T47D (cell line): ENCODE data around the gene SMIM38.
"Not testable (repeated sequence)": the region's sequence is repeated elsewhere in the genome, so short reads cannot be mapped to it uniquely, and the experiment has no call there.

Source experiments
- DNase-seq, 2 experiments: peaks; one replicate each; pipeline versions ENCODE4 v3.0.0 to v3.0.0-alpha.2; 2011 to 2012; ENCODE audit warnings: low read depth in 1 of 2, low spot score in 1 of 2
- JUND ChIP-seq: IDR thresholded peaks from 2 replicates; pipeline ENCODE4 v1.6.1; 2012; ENCODE audit warnings: low read depth
- in situ Hi-C: cut with HindIII; loops from 2 replicates; pipeline ENCODE4 v1.10.0; 2016; ENCODE audit warnings: low sequenced_read_pairs, low pct_unique_long_range_greater_than_20kb

SMIM38 gene

DNA sequence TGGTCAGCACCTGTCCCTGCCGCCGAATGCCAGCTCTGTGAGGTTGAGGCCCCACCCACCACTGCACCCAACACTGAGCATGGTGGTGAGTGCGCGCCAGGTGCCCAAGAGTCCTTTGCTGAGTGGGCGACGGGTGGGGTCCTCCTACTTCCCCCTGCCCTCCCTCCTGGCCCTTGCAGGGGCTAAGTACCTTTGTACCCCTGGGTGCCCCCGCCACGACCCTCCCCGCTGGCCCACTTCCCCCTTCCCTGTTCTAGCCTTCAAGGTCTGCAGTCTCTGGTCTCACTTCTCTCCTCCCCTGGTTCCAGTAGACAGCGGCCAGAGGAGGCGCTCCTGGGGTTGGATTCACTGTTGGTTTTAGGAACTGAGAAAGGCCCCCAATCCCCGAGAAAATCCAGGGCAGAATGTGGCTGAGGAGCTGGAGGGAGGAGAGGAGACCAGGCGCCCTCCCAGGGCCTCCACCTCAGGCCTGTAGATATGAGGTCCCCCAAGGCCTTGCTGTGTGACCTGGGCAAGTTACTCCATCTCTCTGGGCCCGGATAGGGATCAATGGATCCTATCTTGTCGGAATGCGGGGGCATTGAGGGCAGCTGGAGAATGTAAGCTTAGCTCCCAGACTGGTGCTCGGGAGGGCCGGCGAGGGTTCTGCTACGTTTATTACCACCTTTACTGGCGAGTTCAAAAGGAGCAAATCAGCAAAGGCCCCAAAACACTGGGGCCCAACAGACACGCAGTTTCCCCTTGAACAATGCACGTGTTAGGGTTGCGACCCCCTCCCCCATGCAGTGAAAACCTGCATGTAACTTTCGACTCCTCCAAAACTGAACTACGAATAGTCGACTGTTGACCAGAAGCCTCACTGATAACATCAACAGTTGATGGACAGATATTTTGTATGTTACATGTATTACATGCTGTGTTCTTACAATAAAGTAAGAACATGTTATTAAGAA is 31.9 kb upstream of the SMIM38 start:
- TF ChIP-seq JUND, result no peak
- peak in 1 of 2 experiments; percentile 52 for DNase-seq
- in situ Hi-C loops, result loop anchor here (25.0 kb wide), 1 partner anchor 538 kb away; no protein-coding TSS in a partner anchor

DNA sequence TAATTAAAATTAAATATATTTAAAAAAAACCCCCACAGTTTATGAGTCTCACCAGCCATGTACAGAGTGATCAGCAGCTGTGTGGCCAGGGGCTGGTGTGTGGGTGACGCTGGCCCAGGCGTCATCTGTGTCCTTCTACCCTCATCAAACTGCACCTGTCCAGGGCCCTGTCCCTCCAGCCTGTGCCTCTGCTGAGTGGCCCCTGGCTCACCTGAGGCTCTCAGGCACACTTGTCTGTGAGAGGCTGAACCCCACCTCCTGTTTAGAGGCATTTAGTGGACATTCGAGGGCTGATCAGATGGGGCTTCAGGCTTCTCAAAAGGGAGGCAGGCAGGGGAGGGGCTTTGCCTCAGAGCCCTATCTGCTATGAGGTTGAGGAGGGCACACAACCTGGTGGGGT is 29.9 kb upstream of the SMIM38 start:
- in situ Hi-C loops, result no loop called here
- no peak for TF ChIP-seq JUND
- DNase-seq, result no peak

DNA sequence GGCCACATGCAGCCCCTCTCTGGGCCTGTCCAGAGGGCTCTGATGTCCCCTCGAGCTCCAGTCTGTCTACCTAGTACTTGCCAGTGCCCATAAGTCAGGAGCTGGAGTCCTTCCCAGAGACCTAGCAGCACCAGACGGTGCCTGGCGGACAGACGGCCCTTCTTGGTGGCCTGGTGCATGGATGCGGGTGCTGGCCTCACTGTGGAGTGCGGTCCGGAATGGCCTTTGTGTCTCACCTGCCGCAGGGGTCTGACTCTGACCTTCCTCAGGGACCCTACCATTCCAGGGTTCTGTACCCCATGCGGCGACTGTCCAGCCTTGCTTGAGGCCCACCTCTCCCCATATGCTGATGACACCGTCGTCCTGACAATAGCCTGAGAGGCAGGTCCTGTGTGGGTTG is 29.4 kb upstream of the SMIM38 start:
- no peak for TF ChIP-seq JUND
- in situ Hi-C loops, result no loop called here
- no peak for DNase-seq

DNA sequence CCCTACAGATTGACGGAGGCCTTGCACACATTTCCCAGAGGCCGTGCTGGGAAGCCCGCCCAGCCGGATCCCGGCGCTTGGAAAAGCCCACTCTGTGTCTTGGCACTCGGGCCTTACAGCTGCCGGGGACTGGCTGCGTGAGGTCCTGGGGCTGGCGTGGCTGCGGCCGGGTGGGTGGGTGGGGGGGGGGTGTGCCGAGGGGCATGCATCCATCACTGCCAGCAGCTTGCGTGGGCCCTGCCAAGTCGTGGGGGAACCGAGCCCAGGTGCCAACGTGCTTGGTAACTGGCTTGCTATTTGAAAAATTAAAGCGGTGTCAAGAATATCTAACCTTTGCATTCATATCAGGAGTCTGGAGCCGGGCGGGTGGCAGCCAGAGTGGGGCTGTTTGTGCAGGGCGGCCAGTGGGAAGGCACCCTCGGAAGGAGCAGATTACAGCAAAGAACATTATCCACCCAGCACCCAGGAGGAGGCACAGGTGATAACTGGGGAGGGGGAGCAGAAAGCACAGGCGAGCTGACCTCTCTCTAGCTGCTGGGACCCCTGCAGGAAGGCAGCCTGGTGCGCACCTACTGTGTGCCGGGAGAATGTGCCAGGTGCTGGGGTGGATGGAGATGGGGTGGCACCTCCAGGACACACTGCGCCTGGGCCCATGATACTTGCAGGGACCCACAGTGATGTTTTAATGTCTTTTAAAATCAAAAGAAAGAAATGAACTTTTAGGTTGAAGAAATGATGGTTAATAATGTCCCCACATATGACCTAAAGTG is 28.5 kb upstream of the SMIM38 start:
- in situ Hi-C loops, result no loop called here
- DNase-seq, result no peak

DNA sequence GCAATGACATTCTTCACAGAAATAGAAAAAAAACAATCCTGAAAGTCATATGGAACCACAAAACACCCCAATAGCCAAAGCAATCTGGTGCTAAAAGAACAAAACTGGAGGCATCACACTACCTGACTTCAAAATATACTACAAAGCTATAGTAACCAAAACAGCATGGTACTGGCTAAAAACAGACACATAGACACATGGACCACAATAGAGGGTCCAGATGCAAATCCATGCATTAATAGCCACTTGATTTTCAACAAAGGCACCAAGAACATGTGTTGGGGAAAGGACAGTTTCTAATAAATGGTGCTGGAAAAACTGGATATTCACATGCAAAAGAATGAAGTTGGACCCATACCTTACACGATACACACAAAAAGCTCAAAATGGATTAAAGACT is 27.9 kb upstream of the SMIM38 start:
- TF ChIP-seq JUND, result no peak
- no peak for DNase-seq
- in situ Hi-C loops, result no loop called here

More for the DNA sequence above, 28.5 kb upstream of the SMIM38 start:
- no peak for TF ChIP-seq JUND

DNA sequence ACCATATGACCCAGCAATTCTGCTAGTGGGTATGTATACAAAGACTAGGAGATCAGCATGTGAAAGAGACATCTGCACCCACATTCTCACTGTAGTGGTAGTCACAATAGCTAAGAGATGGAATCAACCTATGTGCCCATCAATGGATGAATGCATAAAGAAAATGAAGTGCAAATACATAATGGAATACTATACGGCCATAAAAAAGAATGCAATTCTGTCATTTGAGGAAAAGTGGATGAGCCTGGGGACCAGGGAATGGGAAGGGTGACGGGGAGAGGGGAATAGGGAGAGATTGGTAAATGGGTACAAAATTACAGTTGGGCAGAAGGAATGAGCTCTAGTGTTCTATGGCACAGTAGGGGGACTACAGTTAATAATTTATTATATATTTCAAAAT is 26.7 kb upstream of the SMIM38 start:
- no peak for DNase-seq
- TF ChIP-seq JUND, result no peak
- in situ Hi-C loops, result no loop called here

DNA sequence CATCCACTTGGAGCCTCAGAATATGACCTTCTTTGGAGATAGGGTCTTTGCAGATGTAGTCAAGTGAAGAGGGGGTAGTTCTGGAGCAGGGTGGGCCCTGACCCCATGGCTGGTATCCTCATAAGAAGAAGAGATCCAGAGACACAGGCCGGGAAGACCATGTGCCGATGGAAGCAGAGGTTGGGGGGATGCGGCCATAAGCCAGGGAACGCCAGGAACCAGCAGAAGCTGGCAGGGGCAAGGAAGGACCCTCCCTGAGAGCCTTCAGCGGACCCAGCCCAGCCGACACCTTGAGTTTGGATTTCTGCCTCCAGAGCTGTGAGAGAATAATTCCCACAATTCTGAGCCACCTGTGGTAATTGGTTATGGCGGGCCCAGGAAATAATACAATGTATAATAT is 26.1 kb upstream of the SMIM38 start:
- TF ChIP-seq JUND, result no peak
- no peak for DNase-seq
- in situ Hi-C loops, result no loop called here

DNA sequence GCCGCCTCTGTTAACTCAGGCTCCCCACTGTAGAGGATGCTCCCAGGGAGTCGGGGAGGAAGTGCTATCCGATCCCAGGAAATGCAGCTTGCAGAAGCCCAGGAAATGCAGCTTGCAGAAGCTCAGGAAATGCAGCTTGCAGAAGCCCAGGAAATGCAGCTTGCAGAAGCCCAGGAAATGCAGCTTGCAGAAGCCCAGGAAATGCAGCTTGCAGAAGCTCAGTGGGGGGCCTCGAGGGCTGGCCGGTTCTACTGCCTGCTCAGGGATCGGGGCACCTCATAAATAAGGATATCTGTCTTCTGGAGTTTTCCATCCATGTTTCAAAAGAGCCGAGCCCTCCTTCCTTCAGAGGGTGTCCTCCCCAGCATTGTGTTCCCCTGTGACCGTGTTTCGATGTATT is 25.1 kb upstream of the SMIM38 start:
- DNase-seq, result no peak
- TF ChIP-seq JUND, result no peak
- in situ Hi-C loops, result no loop called here

DNA sequence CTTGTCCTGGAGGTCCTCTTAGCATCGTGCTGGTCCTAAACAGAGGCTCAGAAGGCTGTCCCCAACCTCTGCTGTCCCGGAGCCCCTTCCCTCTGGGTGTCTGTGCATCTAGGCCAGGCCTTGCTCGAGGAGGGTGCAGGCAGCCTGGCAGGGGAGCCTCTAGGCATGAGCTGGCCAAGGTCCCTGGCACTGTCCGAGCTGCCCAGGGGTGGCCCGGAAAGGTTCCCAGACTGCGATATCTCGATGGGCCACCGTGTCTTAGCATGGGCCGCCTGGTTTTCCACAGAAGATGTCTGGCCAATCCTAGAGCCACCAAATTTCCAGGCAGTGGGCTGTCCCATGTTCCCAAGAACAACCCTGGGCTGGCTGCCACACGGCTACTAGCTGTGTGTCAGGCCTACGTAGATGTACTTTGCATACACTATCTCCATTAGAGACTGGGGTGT is 24.6 kb upstream of the SMIM38 start:
- DNase-seq, result no peak
- TF ChIP-seq JUND, result no peak
- in situ Hi-C loops, result no loop called here

DNA sequence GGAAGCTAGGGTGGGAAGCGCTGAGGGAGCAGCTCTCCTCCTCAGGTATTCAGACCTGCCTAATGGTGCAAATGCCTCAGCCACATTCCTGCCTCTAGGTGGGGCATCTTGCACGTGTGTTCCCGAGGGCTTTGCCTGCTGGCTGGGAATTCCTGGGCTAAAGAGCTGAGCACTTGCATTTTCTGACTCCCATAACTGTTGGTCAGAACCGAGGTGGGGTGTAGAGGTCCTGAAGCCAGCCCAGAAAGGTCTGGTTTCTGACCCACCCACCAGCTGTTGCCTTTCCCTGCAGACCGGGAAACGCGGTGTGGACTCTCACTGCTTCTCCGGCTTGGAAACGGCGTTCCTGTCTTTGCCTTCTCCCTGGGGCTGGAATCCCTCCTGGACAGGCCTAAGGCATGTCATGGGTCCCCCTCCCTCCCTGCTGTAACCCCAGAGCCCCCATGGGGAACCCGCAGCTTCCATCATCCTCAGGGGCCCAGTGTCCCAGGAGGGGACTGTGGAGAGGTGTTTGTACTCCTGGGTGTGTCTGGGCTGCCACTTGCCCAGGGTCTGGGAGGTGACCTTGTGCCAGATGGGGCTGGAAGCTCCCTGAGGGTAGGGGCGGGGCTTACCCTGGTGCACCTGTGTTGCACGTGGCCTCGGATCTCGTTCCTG is 24.0 kb upstream of the SMIM38 start:
- DNase-seq, result peak; percentile 80 to 97
- in situ Hi-C loops, result no loop called here
- TF ChIP-seq JUND, result no peak

DNA sequence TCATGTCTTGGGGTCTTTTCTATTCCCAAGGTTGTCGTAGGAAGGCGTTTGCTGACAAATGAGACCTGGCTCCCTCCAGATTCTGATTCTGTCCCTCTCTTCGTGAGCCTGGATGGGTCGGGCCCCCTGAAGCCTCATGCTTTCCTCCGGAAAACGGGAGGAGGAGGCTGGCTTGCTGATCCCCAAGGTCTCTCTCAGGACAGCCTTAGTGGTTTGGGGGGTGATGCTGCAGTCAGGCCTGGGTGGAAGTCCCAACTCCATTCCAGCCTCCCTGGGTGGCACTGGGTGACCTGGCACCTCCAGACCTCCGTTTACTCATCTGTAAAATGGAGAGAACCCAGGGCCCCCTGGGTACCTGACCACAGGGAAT is 23.4 kb upstream of the SMIM38 start:
- in situ Hi-C loops, result no loop called here
- TF ChIP-seq JUND, result no peak
- no peak for DNase-seq

DNA sequence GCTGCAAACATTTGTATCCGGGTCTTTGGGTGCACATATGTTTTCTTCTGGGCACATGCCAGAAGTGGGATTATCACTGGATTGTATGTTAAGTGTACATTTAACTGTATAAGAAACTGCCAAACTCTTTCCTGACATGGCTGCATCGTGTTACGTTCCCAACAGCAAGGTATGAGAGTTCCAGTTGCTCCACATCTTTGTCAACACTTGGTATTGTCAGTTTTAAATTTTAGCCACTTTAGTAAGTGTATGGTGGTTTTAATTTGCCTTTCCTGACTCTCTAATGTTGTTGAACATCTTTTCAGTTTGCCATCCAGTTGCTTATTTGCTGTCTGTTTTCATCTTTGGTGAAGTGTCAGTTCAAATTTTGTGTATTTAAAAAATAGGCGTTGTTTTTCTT is 22.5 kb upstream of the SMIM38 start:
- no peak for TF ChIP-seq JUND
- no peak for DNase-seq

DNA sequence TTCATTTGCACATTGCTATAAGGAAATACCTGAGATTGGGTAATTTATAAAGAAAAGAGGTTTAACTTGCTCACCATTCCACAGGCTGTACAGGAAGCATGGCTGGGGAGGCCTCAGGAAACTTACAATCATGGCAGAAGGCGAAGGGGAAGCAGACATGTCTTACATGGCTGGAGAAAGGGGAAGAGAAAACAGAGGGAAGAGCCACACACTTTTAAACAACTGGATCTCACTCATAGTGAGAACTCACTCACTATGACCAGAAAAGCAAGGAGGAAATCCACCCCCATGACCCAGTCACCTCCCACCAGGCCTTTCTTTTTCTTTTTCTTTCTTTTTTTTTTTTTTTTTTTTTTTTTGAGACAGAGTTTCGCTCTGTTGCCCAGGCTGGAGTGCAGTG is 21.6 kb upstream of the SMIM38 start:
- DNase-seq, in situ Hi-C loops: not testable (repeated sequence)

More for the DNA sequence above, 22.5 kb upstream of the SMIM38 start:
- in situ Hi-C loops, result no loop called here
